Activated B cell treated with CpG ODN at 0.5 μM for 24 hours (primary cell): Measurements from ENCODE around the gene PLCH1. TPM values are rescaled to one million over a fixed set of nuclear protein-coding genes. Genes with fewer than 3 reads are reported as not detected.

Source experiments
- ATAC-seq: fragments of 200-7000 bp; cut with Tn5 transposase; one replicate; pipeline ENCODE4 v1.10.0; 2021; ENCODE audit warnings: low read depth, mild to moderate bottlenecking, moderate library complexity
- CTCF ChIA-PET: fragments of 350-600 bp; sonication (Branson Sonifier 250); formaldehyde crosslinking; loops from one replicate; lab custom pipeline; 2021; ENCODE audit warnings: antibody characterized with exemption; lab: Charles Lee
- POLR2A ChIA-PET: fragments of 350-600 bp; sonication (Branson Sonifier 250); formaldehyde crosslinking; loops from one replicate; lab custom pipeline; 2021; ENCODE audit warnings: antibody characterized with exemption; lab: Charles Lee
- DNase-seq: peaks from one replicate; pipeline ENCODE4 v3.0.0; 2022
- H3K27ac Mint-ChIP-seq: one replicate; pipeline ENCODE4 v1.8.0; 2020; ENCODE audit warnings: mixed read lengths
- H3K27me3 Mint-ChIP-seq: one replicate; pipeline ENCODE4 v1.8.0; 2021; ENCODE audit warnings: mixed read lengths
- H3K36me3 Mint-ChIP-seq: one replicate; pipeline ENCODE4 v1.8.0; 2021; ENCODE audit warnings: low read depth, mixed read lengths
- H3K4me1 Mint-ChIP-seq: one replicate; pipeline ENCODE4 v1.8.0; 2021; ENCODE audit warnings: mixed read lengths
- H3K4me3 Mint-ChIP-seq: one replicate; pipeline ENCODE4 v1.8.0; 2020; ENCODE audit warnings: mild to moderate bottlenecking, mixed read lengths
- H3K9me3 Mint-ChIP-seq: one replicate; pipeline ENCODE4 v1.8.0; 2020; ENCODE audit warnings: mixed read lengths
- intact Hi-C: fragments of 100-400 bp; cut with micrococcal nuclease; formaldehyde crosslinking; loops from one replicate; pipeline ENCODE4 v1.15.1; 2024
- total RNA-seq: library from RNA; stranded (reverse); gene quantifications from 2 replicates; pipeline ENCODE4 v1.2.3, GENCODE V29; 2022
- TF ChIP-seq, protein P1 (sequence below): fragments of 200-600 bp; IDR thresholded peaks from one replicate; pipeline ENCODE4 v1.8.0; 2022; ENCODE audit warnings: antibody characterized with exemption, mild to moderate bottlenecking

Gene PLCH1
- total RNA-seq, 1 donor from 2014 or later, result 0.27 TPM

DNA sequence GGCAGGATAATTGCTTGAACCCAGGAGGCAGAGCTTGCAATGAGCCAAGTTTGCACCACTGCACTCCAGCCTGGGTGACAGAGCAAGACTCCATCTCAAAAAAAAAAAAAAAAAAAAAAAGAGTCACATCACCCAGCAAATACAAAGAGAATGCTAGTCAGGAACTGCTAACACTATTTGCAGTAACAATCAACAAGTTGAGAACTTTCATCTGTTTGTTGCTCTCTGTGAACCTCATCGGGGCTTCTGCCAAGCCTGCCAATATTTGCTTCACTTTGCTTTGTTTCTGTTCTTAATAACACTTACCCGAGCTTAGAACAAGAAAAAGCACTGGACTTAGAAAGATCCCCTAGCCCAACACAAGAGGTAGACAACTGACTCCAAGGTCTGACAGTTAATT lies 76.9 kb downstream of the PLCH1 start:
- Mint-ChIP-seq H3K36me3 (no peaks in the 10 kb centered on the region), H3K4me3 (no peak overlapping the region), H3K27me3 (peaks cover 4% of the 10 kb centered on the region), H3K4me1 (no peaks in the 10 kb centered on the region), H3K27ac (no peak overlapping the region), H3K9me3 (no peaks in the 10 kb centered on the region)
- POLR2A ChIA-PET, result no interaction called here
- CTCF ChIA-PET, result no interaction called here
- TF ChIP-seq, protein P1, sequence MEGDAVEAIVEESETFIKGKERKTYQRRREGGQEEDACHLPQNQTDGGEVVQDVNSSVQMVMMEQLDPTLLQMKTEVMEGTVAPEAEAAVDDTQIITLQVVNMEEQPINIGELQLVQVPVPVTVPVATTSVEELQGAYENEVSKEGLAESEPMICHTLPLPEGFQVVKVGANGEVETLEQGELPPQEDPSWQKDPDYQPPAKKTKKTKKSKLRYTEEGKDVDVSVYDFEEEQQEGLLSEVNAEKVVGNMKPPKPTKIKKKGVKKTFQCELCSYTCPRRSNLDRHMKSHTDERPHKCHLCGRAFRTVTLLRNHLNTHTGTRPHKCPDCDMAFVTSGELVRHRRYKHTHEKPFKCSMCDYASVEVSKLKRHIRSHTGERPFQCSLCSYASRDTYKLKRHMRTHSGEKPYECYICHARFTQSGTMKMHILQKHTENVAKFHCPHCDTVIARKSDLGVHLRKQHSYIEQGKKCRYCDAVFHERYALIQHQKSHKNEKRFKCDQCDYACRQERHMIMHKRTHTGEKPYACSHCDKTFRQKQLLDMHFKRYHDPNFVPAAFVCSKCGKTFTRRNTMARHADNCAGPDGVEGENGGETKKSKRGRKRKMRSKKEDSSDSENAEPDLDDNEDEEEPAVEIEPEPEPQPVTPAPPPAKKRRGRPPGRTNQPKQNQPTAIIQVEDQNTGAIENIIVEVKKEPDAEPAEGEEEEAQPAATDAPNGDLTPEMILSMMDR, result no peak
- no peak for DNase-seq
- no peak for ATAC-seq
- intact Hi-C loops, result no loop called here

DNA sequence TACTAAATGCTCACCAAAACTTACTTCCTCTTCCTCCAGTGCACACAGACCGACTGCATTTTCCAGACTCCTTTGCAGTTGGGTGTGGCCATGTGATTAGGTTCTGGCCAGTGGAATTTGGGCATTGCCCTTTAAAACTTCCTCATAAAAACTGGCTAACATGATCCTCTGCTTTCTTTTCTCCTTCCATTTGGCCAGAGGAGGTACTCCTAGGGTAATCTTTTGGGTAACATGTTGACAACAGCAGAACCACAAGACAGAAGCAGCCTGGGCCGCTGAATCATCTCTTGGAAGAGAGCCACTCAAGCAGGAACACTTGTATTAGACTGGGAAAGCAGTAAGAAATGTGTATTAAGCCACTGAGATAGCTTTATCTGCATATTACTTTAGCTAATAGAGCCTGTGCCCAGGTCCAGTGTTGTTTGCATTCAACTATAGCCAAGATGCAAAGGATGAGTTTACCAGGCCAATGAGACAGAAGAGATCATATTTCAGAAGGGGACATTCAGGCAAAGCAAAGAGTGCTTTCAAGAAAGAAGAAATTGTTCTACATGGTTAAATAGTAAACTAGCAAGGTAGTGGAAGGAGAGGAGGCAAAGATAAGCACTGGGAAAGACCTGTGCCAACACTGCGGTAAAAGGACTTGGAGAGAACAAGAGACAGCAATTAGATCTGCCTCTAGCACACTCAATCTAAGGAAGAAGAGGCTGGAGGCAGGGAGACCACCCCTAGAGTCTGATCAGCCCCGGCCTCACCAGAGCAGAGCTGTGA lies 79.8 kb downstream of the PLCH1 start:
- H3K9me3 Mint-ChIP-seq, result no peaks in the 10 kb centered on the region
- TF ChIP-seq, protein P1, result no peak
- no peak overlapping the region for H3K27ac Mint-ChIP-seq
- no peak overlapping the region for H3K4me3 Mint-ChIP-seq
- CTCF ChIA-PET, result no interaction called here
- H3K36me3 Mint-ChIP-seq, result no peaks in the 10 kb centered on the region
- no peak for DNase-seq
- no peaks in the 10 kb centered on the region for H3K4me1 Mint-ChIP-seq
- intact Hi-C loops, result no loop called here
- H3K27me3 Mint-ChIP-seq, result peaks cover 4% of the 10 kb centered on the region
- ATAC-seq, result no peak
- POLR2A ChIA-PET, result no interaction called here

DNA sequence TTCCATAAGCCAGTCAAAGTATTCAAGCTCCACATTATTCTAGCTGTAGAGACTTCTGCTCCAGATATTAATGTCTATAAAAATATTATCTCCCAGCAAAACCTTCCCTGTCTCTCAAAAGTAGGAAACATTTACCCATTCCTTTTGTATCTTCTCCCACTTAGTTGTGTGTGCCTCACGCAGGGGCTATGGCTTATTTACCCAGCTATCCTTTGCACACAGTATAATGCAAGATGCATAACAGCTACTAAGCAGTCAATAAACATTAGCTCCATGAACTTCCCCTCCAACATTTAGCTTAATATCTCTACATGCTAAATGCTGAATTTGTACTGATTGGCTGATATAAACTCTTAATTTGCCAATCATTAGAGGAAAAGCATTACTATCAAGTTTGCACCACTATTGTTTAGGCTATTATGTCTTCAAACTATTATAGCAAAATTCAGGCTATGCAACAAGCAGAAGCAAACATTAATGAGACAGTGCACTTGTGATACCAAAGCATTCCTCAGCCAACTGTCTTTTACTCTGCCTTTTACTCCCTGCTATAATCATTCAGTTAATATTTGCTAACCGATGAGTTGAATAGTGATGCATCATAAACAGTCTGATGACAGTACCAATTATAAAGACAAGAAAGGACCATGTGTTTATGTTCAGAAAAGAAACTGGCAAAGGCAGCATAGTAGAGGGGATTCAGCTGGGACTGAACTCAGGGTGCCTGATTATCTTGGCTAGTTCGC lies 81.2 kb downstream of the PLCH1 start:
- Mint-ChIP-seq H3K27me3 (peaks cover 4% of the 10 kb centered on the region), H3K27ac (no peak overlapping the region), H3K9me3 (no peaks in the 10 kb centered on the region), H3K4me3 (no peak overlapping the region), H3K36me3 (no peaks in the 10 kb centered on the region), H3K4me1 (no peaks in the 10 kb centered on the region)
- DNase-seq (no peak), ATAC-seq (no peak)
- intact Hi-C loops, result no loop called here
- ChIA-PET POLR2A (no interaction called here), CTCF (no interaction called here)
- TF ChIP-seq, protein P1, result no peak

DNA sequence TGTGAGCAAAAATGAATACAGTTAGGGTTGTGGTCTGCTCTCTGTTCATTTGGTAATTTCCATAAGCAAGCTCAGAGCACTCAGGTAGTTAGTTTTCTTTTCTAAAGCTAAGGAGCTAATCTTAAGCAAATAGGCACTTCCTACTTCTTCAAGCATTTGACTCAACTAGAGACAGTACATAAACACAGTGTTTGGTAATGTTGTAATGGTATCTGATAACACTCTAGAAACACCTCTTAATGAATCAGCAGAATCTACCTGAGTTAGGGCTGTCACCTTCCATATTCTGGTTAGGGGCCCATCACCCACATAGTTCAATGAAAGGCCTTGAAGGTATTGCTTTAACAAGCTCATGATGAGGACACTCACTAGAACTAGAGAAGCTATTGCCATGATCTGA lies 83.1 kb downstream of the PLCH1 start:
- POLR2A ChIA-PET, result no interaction called here
- H3K9me3 Mint-ChIP-seq, result no peaks in the 10 kb centered on the region

DNA sequence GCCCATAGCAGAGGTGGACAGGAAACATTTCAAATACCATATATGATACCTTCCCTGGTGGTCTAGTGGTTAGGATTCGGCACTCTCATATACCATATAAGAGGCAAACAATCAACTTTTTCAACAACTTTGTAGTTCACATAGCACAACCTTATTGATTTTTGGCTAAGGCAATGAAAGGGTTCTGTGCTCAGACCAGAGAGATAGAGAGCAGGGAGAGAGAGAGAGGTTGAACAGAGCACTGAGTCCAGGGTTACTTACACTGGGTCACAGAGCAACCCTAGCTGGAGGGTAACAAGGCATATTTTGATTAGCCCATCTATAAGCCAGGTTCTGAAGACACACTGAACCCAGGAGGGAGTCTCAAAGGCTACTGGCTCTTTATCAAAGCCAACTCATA lies 83.8 kb downstream of the PLCH1 start:
- ATAC-seq (no peak), DNase-seq (no peak)
- Mint-ChIP-seq H3K4me1 (no peaks in the 10 kb centered on the region), H3K27me3 (no peaks in the 10 kb centered on the region), H3K9me3 (no peaks in the 10 kb centered on the region), H3K4me3 (no peak overlapping the region), H3K27ac (no peak overlapping the region), H3K36me3 (no peaks in the 10 kb centered on the region)
- intact Hi-C loops, result no loop called here
- POLR2A ChIA-PET, result no interaction called here
- CTCF ChIA-PET, result no interaction called here
- TF ChIP-seq, protein P1, result no peak

More for the DNA sequence above, 83.1 kb downstream of the PLCH1 start:
- intact Hi-C loops, result no loop called here
- Mint-ChIP-seq H3K27me3 (peaks cover 3% of the 10 kb centered on the region), H3K4me1 (no peaks in the 10 kb centered on the region), H3K4me3 (no peak overlapping the region), H3K27ac (no peak overlapping the region), H3K36me3 (no peaks in the 10 kb centered on the region)
- DNase-seq (no peak), ATAC-seq (no peak)
- CTCF ChIA-PET, result no interaction called here
- TF ChIP-seq, protein P1, result no peak
